HepG2 (cell line): ENCODE measurements around the gene DPM1. TPM values are rescaled to one million over a fixed set of nuclear protein-coding genes. Genes with fewer than 3 reads are reported as not detected.

Experiments
- ATAC-seq: fragments of 200-7000 bp; cut with Tn5 transposase; 3 replicates; pipeline ENCODE4 v1.9.1; 2020; ENCODE audit warnings: mild to moderate bottlenecking, moderate library complexity
- BruUV-seq: library from RNA; stranded (reverse); fragments of 400-500 nt; replicated peaks from 2 replicates; lab custom pipeline; 2021; lab: Mats Ljungman, UMichigan
- CTCF ChIA-PET: fragments of 300-600 bp; formaldehyde crosslinking; extraction: SDS; loops from one replicate; lab custom pipeline; 2021; ENCODE audit warnings: low total read pairs, inconsistent platforms, low intra/inter-chr PET ratio; lab: Yijun Ruan, JAX
- POLR2A ChIA-PET: fragments of 350-600 bp; sonication (Branson Sonifier 250); formaldehyde crosslinking; loops from one replicate; lab custom pipeline; 2020; ENCODE audit warnings: antibody characterized with exemption, inconsistent platforms; lab: Yijun Ruan, JAX
- DNase-seq: peaks from one replicate; pipeline ENCODE4 v3.0.0-alpha.2; 2015; ENCODE audit warnings: low spot score
- FAIRE-seq: peaks from 3 replicates; lab custom pipeline; 2011; peaks lifted over from hg19 to GRCh38; lab: Jason Lieb, UNC
- H2AFZ ChIP-seq: one replicate; pipeline ENCODE4 v1.6.1; 2011; ENCODE audit warnings: low read length, inconsistent platforms
- H3K27ac ChIP-seq: fragments of 300-600 bp; 3 replicates; pipeline ENCODE4 v1.8.0; 2011; ENCODE audit warnings: mixed run types, mild to moderate bottlenecking, mixed read lengths, low read length, inconsistent platforms; ENCODE audit not compliant: insufficient read depth; ENCODE audit errors: extremely low read length
- H3K27me3 ChIP-seq, 2 experiments: fragments of 200-600 bp in 1 of 2; 2 replicates in 1 of 2; 3 replicates in 1 of 2; pipeline versions ENCODE4 v1.6.0 to v1.8.0; 2011; ENCODE audit warnings: low read length in 2 of 2, mild to moderate bottlenecking in 2 of 2, moderate library complexity in 2 of 2, inconsistent platforms in 1 of 2; ENCODE audit not compliant: insufficient read depth in 2 of 2, control insufficient read depth in 1 of 2
- H3K36me3 ChIP-seq, 2 experiments: fragments of 200-600 bp in 1 of 2; replicated peaks in 1 of 2; 2 replicates in 1 of 2; 3 replicates in 1 of 2; pipeline versions ENCODE4 v1.5.1 to v1.8.0; 2011; ENCODE audit warnings: low read length in 2 of 2, inconsistent platforms in 1 of 2; ENCODE audit not compliant: insufficient read depth in 2 of 2, control insufficient read depth in 1 of 2
- H3K4me1 ChIP-seq: 2 replicates; pipeline ENCODE4 v1.5.1; 2012; ENCODE audit warnings: low read length, inconsistent platforms; ENCODE audit not compliant: insufficient read depth
- H3K4me2 ChIP-seq: 2 replicates; pipeline ENCODE4 v1.6.0; 2011; ENCODE audit warnings: low read depth, low read length, inconsistent platforms
- H3K4me3 ChIP-seq, 3 experiments: fragments of 200-600 bp in 1 of 3; sonication (generic), shearing (Covaris generic) in 1 of 3; replicated peaks in 1 of 3; 2 replicates each; pipeline ENCODE4 v1.5.1; 2011 to 2016; ENCODE audit warnings: low read length in 3 of 3, inconsistent platforms in 2 of 3, low read depth in 2 of 3, mild to moderate bottlenecking in 2 of 3, control low read depth in 1 of 3, mixed read lengths in 1 of 3; ENCODE audit not compliant: insufficient read depth in 1 of 3
- H3K79me2 ChIP-seq: one replicate; pipeline ENCODE4 v1.6.1; 2011; ENCODE audit warnings: low read length, inconsistent platforms; ENCODE audit not compliant: insufficient read depth
- H3K9ac ChIP-seq: 2 replicates; pipeline ENCODE4 v1.6.0; 2011; ENCODE audit warnings: mild to moderate bottlenecking, low read depth, low read length, inconsistent platforms; ENCODE audit not compliant: insufficient read depth
- H3K9me3 ChIP-seq: 2 replicates; pipeline ENCODE4 v1.5.1; 2012; ENCODE audit warnings: mild to moderate bottlenecking, low read length
- H4K20me1 ChIP-seq: 2 replicates; pipeline ENCODE4 v1.6.0; 2011; ENCODE audit warnings: inconsistent platforms, mild to moderate bottlenecking, low read length, moderate library complexity; ENCODE audit not compliant: insufficient read depth
- BRD4 ChIP-seq: sonication (generic); formaldehyde crosslinking; IDR thresholded peaks from 2 replicates; pipeline ENCODE4 v1.4.0; 2020; ENCODE audit warnings: missing genetic modification reagents
- CERS6 ChIP-seq: sonication (generic); formaldehyde crosslinking; IDR thresholded peaks from 2 replicates; pipeline ENCODE4 v1.5.0; 2020; ENCODE audit warnings: missing genetic modification reagents
- DR1 ChIP-seq: sonication (generic); formaldehyde crosslinking; IDR thresholded peaks from 2 replicates; pipeline ENCODE4 v1.8.0; 2021; ENCODE audit warnings: mild to moderate bottlenecking, missing genetic modification reagents, inconsistent platforms
- E2F5 ChIP-seq: sonication (generic); formaldehyde crosslinking; conservative IDR thresholded peaks from 2 replicates; pipeline ENCODE4 v1.4.0; 2020; ENCODE audit warnings: missing genetic modification reagents
- FOXK2 ChIP-seq: fragments of 450-650 bp; IDR thresholded peaks from 2 replicates; pipeline ENCODE4 v1.6.1; 2016
- GLI4 ChIP-seq: sonication (generic); formaldehyde crosslinking; IDR thresholded peaks from 2 replicates; pipeline ENCODE4 v1.5.1; 2020; ENCODE audit warnings: missing genetic modification reagents, mild to moderate bottlenecking, moderate library complexity, borderline replicate concordance
- HDAC2 ChIP-seq: sonication (generic); formaldehyde crosslinking; IDR thresholded peaks from 2 replicates; pipeline ENCODE4 v1.4.0; 2020; ENCODE audit warnings: missing genetic modification reagents
- KAT2B ChIP-seq: fragments of 150-350 bp; IDR thresholded peaks from 2 replicates; pipeline ENCODE4 v1.6.1; 2014; ENCODE audit warnings: low read depth, low read length, borderline replicate concordance
- KDM5B ChIP-seq: sonication (generic); formaldehyde crosslinking; IDR thresholded peaks from 2 replicates; pipeline ENCODE4 v1.4.0; 2020; ENCODE audit warnings: missing genetic modification reagents, mild to moderate bottlenecking, borderline replicate concordance
- RARG ChIP-seq: sonication (generic); formaldehyde crosslinking; IDR thresholded peaks from 2 replicates; pipeline ENCODE4 v1.4.0; 2020; ENCODE audit warnings: low read depth, mild to moderate bottlenecking, missing genetic modification reagents
- XBP1 ChIP-seq: sonication (generic); formaldehyde crosslinking; IDR thresholded peaks from 2 replicates; pipeline ENCODE4 v1.5.0; 2020; ENCODE audit warnings: missing genetic modification reagents
- ZNF180 ChIP-seq: sonication (generic); formaldehyde crosslinking; IDR thresholded peaks from 2 replicates; pipeline ENCODE4 v1.4.0; 2020; ENCODE audit warnings: low read depth, missing genetic modification reagents, borderline replicate concordance
- ZNF24 ChIP-seq: fragments of 450-650 bp; IDR thresholded peaks from 2 replicates; pipeline ENCODE4 v1.6.1; 2017; ENCODE audit warnings: antibody characterized with exemption, mild to moderate bottlenecking
- ZNF274 ChIP-seq: sonication (generic); formaldehyde crosslinking; IDR thresholded peaks from 2 replicates; pipeline ENCODE4 v1.5.1; 2020; ENCODE audit warnings: mild to moderate bottlenecking, missing genetic modification reagents
- ZNF629 ChIP-seq: sonication (generic); formaldehyde crosslinking; conservative IDR thresholded peaks from 2 replicates; pipeline ENCODE4 v1.5.0; 2020; ENCODE audit warnings: missing genetic modification reagents
- ZNF703 ChIP-seq: sonication (generic); formaldehyde crosslinking; IDR thresholded peaks from 2 replicates; pipeline ENCODE4 v1.5.1; 2020; ENCODE audit warnings: missing genetic modification reagents, mild to moderate bottlenecking, moderate library complexity, borderline replicate concordance
- ZNF878 ChIP-seq: sonication (generic); formaldehyde crosslinking; IDR thresholded peaks from 2 replicates; pipeline ENCODE4 v1.8.1; 2023; ENCODE audit warnings: mild to moderate bottlenecking, missing genetic modification reagents, moderate library complexity
- WGBS: methylation state at CpG from one replicate; pipeline ENCODE4 v1.1.6; 2017; ENCODE audit warnings: low lambda C conversion rate; 5-methylcytosine and 5-hydroxymethylcytosine counted together
- in situ Hi-C: cut with HindIII; loops from 2 replicates; pipeline ENCODE4 v1.10.0; 2017; ENCODE audit warnings: low pct_unique_long_range_greater_than_20kb; ENCODE audit not compliant: extremely low pct_ligation_motif_present
- intact Hi-C: fragments of 100-400 bp; cut with micrococcal nuclease; formaldehyde crosslinking; loops from one replicate; pipeline ENCODE4 v1.10.0; 2022; ENCODE audit not compliant: unreplicated experiment
- polyA plus RNA-seq, 8 experiments: library from polyadenylated mRNA; depleted of rRNA in 3 of 8; stranded (reverse) in 7 of 8; unstranded in 1 of 8; fragments of >200 nt; fragmentation: Illumina TruSeq in 4 of 8; extraction: Trizol in 4 of 8; gene quantifications; 2 replicates each; pipeline versions ENCODE4 v1.2.1 to v1.2.3, GENCODE V29; 2011 to 2016; ENCODE audit warnings: low read depth in 4 of 8, missing spikeins in 1 of 8, mixed read lengths in 1 of 8; ENCODE audit not compliant: insufficient read depth in 1 of 8
- total RNA-seq, 5 experiments: library from RNA; depleted of rRNA; stranded (reverse); fragments of >200 nt; fragmentation: Illumina TruSeq; extraction: Trizol; gene quantifications; 2 replicates each; pipeline ENCODE4 v1.2.3, GENCODE V29; 2016; ENCODE audit warnings: low read depth in 1 of 5
- TF ChIP-seq, protein P1 (sequence below): IDR thresholded peaks from 2 replicates; pipeline ENCODE4 v1.6.1; 2018; ENCODE audit warnings: missing genetic modification reagents, mild to moderate bottlenecking, missing compliant biosample characterization
- TF ChIP-seq, protein P2 (sequence below): sonication (generic); formaldehyde crosslinking; IDR thresholded peaks from 2 replicates; pipeline ENCODE4 v1.5.1; 2020; ENCODE audit warnings: missing genetic modification reagents, mild to moderate bottlenecking, borderline replicate concordance

Gene DPM1
- total and polyA plus RNA-seq, 2 of the 13 experiments (the other 11 are each of a cell fraction or from before 2014, with no cell fraction given), result 83.2 to 161 TPM

- Histone ChIP-seq H2AFZ (no peak overlapping the region), H3K79me2 (peaks cover 78% of the 10 kb centered on the region), H3K27me3 (no peaks in the 10 kb centered on the region; a peak in 1 of 5 replicates), H3K27ac (no peak overlapping the region), H3K36me3 (peaks cover 22 to 60% of the 10 kb centered on the region in 2 experiments), H3K4me2 (no peak overlapping the region), H3K9ac (no peak overlapping the region), H3K9me3 (no peaks in the 10 kb centered on the region), H3K4me1 (peaks cover 25% of the 10 kb centered on the region), H4K20me1 (peaks cover 57% of the 10 kb centered on the region), H3K4me3 (no peak overlapping the region)
- ATAC-seq (no peak), DNase-seq (no peak), FAIRE-seq (no peak)
- in situ Hi-C loops, result no loop called here
- TF ChIP-seq BRD4 (CRISPR knock-in tag) (no peak), FOXK2 (no peak), ZNF703 (CRISPR knock-in tag) (no peak), ZNF629 (no peak), CERS6 (CRISPR knock-in tag) (no peak), DR1 (CRISPR knock-in tag) (no peak), E2F5 (CRISPR knock-in tag) (no peak), XBP1 (CRISPR knock-in tag) (no peak), ZNF24 (no peak), GLI4 (CRISPR knock-in tag) (no peak), HDAC2 (CRISPR knock-in tag) (no peak), KDM5B (CRISPR knock-in tag) (no peak), KAT2B (no peak), ZNF878 (no peak), RARG (CRISPR knock-in tag) (no peak), ZNF180 (CRISPR knock-in tag) (no peak), ZNF274 (CRISPR knock-in tag) (no peak)
- TF ChIP-seq, protein P1, sequence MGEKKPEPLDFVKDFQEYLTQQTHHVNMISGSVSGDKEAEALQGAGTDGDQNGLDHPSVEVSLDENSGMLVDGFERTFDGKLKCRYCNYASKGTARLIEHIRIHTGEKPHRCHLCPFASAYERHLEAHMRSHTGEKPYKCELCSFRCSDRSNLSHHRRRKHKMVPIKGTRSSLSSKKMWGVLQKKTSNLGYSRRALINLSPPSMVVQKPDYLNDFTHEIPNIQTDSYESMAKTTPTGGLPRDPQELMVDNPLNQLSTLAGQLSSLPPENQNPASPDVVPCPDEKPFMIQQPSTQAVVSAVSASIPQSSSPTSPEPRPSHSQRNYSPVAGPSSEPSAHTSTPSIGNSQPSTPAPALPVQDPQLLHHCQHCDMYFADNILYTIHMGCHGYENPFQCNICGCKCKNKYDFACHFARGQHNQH, result no peak
- TF ChIP-seq, protein P2, sequence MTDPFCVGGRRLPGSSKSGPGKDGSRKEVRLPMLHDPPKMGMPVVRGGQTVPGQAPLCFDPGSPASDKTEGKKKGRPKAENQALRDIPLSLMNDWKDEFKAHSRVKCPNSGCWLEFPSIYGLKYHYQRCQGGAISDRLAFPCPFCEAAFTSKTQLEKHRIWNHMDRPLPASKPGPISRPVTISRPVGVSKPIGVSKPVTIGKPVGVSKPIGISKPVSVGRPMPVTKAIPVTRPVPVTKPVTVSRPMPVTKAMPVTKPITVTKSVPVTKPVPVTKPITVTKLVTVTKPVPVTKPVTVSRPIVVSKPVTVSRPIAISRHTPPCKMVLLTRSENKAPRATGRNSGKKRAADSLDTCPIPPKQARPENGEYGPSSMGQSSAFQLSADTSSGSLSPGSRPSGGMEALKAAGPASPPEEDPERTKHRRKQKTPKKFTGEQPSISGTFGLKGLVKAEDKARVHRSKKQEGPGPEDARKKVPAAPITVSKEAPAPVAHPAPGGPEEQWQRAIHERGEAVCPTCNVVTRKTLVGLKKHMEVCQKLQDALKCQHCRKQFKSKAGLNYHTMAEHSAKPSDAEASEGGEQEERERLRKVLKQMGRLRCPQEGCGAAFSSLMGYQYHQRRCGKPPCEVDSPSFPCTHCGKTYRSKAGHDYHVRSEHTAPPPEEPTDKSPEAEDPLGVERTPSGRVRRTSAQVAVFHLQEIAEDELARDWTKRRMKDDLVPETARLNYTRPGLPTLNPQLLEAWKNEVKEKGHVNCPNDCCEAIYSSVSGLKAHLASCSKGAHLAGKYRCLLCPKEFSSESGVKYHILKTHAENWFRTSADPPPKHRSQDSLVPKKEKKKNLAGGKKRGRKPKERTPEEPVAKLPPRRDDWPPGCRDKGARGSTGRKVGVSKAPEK (CRISPR knock-in tag), result no peak
- intact Hi-C loops, result no loop called here
- POLR2A ChIA-PET, result no interaction called here
- WGBS, result 97% methylated on average over 2 of the region's 2 CpGs
- no TSS peak for BruUV-seq
- CTCF ChIA-PET, result no interaction called here
Measured at GRCh38 chr20:50953196-50953595, 5.1 kb downstream of the DPM1 start.
